Measurements from ENCODE around the gene CST7. TPM values are rescaled to one million over a fixed set of nuclear protein-coding genes. Genes with fewer than 3 reads are reported as not detected.

The CST7 gene
- total RNA-seq, 3 donors from 2014 or later: 21.3 to 49.7 (median 46.9) TPM

GRCh38 chr20:24987244-24987643 lies 38.2 kb downstream of the CST7 start:
- H3K27me3 Mint-ChIP-seq (ENCODE audit: low read depth): no peaks in the 10 kb centered on the region
- H3K36me3 Mint-ChIP-seq (ENCODE audit: insufficient read depth): peaks cover 34% of the 10 kb centered on the region
- H3K9me3 Mint-ChIP-seq: no peaks in the 10 kb centered on the region
- ATAC-seq (peak; percentile 60 to 63), DNase-seq (no peak)
- H3K4me3 Mint-ChIP-seq: no peak overlapping the region
- peaks cover 82% of the 10 kb centered on the region for H3K4me1 Mint-ChIP-seq (ENCODE audit: low read depth)

- H3K36me3 Mint-ChIP-seq (ENCODE audit: insufficient read depth): peaks cover 25% of the 10 kb centered on the region
- peak overlapping the region; percentile 13 for H3K4me3 Mint-ChIP-seq
- peaks cover 77% of the 10 kb centered on the region for H3K4me1 Mint-ChIP-seq (ENCODE audit: low read depth)
These were observed 39.1 kb downstream of the CST7 start for GRCh38 chr20:24987873-24988835.

DNA sequence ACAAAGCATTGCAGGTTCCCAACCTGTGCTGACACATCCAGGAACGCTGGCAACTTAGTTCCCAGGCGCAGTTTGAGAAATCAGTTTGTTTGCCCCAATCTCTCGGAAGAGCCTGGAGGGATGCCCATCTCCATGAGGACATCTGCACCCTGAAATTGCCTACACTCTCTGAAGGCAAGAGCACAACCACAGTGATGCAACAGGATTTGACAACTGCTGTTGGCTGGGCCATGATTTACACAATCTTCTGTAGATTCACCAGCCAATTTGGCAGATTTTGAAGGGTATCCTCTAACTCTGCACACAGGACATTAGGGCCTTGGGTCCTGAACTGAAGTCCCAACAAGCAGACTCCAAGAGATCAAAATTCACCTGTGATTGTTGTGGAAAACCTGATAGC lies 40.1 kb downstream of the CST7 start:
- Mint-ChIP-seq H3K9me3 (no peaks in the 10 kb centered on the region), H3K4me1 (ENCODE audit: low read depth) (peaks cover 84% of the 10 kb centered on the region), H3K36me3 (ENCODE audit: insufficient read depth) (peaks cover 19% of the 10 kb centered on the region), H3K27me3 (ENCODE audit: low read depth) (no peaks in the 10 kb centered on the region), H3K4me3 (peak overlapping the region; percentile 31)
- DNase-seq (no peak), ATAC-seq (no peak)

More at GRCh38 chr20:24987873-24988835, 39.1 kb downstream of the CST7 start:
- ATAC-seq (no peak), DNase-seq (no peak)
- Mint-ChIP-seq H3K9me3 (no peaks in the 10 kb centered on the region), H3K27me3 (ENCODE audit: low read depth) (no peaks in the 10 kb centered on the region)

DNA sequence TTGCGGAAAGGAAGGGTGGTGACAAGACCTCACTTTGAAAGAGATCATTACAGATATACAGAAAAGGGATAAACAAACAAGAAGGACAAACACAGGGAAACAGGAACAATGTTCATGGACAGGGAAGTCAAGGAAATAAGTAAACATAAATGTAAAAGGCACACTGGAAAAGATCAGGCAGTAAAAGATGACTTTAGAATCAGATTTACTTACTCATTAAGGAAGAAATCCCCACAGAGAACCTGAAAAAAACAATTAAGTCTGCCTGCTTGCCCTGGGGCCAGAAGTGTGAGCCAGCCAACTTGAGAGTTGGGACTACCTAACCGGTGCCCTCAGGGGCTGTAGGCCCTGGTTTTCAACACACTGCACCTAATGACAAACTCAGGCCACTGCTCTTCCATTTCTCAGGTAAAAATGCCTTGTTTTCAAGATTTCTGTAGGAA lies 41.8 kb downstream of the CST7 start:
- Mint-ChIP-seq H3K4me1 (ENCODE audit: low read depth) (peaks cover 77% of the 10 kb centered on the region), H3K9me3 (no peaks in the 10 kb centered on the region), H3K27me3 (ENCODE audit: low read depth) (no peaks in the 10 kb centered on the region), H3K36me3 (ENCODE audit: insufficient read depth) (peaks cover 14% of the 10 kb centered on the region), H3K4me3 (peak overlapping the region; percentile 91)
- DNase-seq: no peak
- ATAC-seq: no peak

GRCh38 chr20:24991897-24992486 lies 42.9 kb downstream of the CST7 start:
- ATAC-seq (peak; percentile 17 to 18), DNase-seq (no peak)
- peaks cover 10% of the 10 kb centered on the region for H3K36me3 Mint-ChIP-seq (ENCODE audit: insufficient read depth)
- H3K27me3 Mint-ChIP-seq (ENCODE audit: low read depth): no peaks in the 10 kb centered on the region
- H3K4me1 Mint-ChIP-seq (ENCODE audit: low read depth): peaks cover 66% of the 10 kb centered on the region
- peak overlapping the region; percentile 91 for H3K4me3 Mint-ChIP-seq
- H3K9me3 Mint-ChIP-seq: no peaks in the 10 kb centered on the region

GRCh38 chr20:24992487-24993205 lies 43.6 kb downstream of the CST7 start, which contains the start of gene APMAP:
APMAP (minus strand) TSS chr20:24992751; CDS start chr20:24992688, 63 bp downstream.
- DNase-seq: peak; percentile 96
- Mint-ChIP-seq H3K4me1 (ENCODE audit: low read depth) (peaks cover 59% of the 10 kb centered on the region), H3K27me3 (ENCODE audit: low read depth) (no peaks in the 10 kb centered on the region)

GRCh38 chr20:24993337-24994185 lies 44.5 kb downstream of the CST7 start:
- no peaks in the 10 kb centered on the region for H3K27me3 Mint-ChIP-seq (ENCODE audit: low read depth)
- H3K9me3 Mint-ChIP-seq: no peaks in the 10 kb centered on the region
- peaks cover 10% of the 10 kb centered on the region for H3K36me3 Mint-ChIP-seq (ENCODE audit: insufficient read depth)
- no peak for ATAC-seq
- H3K4me1 Mint-ChIP-seq (ENCODE audit: low read depth): peaks cover 50% of the 10 kb centered on the region
- no peak for DNase-seq
- peak overlapping the region; percentile 91 for H3K4me3 Mint-ChIP-seq

More at GRCh38 chr20:24992487-24993205, 43.6 kb downstream of the CST7 start, which contains the start of gene APMAP:
- ATAC-seq: peak; percentile 95 to 97
- peaks cover 10% of the 10 kb centered on the region for H3K36me3 Mint-ChIP-seq (ENCODE audit: insufficient read depth)
- H3K4me3 Mint-ChIP-seq: peak within 1 kb of the TSS; percentile 91
- H3K9me3 Mint-ChIP-seq: no peaks in the 10 kb centered on the region

GRCh38 chr20:24994186-24994465 lies 45.1 kb downstream of the CST7 start:
- H3K9me3 Mint-ChIP-seq: no peaks in the 10 kb centered on the region
- H3K27me3 Mint-ChIP-seq (ENCODE audit: low read depth): no peaks in the 10 kb centered on the region
- H3K36me3 Mint-ChIP-seq (ENCODE audit: insufficient read depth): peaks cover 8% of the 10 kb centered on the region
- ATAC-seq: no peak
- DNase-seq: no peak
- H3K4me1 Mint-ChIP-seq (ENCODE audit: low read depth): peaks cover 45% of the 10 kb centered on the region
- H3K4me3 Mint-ChIP-seq: peak overlapping the region; percentile 48

DNA sequence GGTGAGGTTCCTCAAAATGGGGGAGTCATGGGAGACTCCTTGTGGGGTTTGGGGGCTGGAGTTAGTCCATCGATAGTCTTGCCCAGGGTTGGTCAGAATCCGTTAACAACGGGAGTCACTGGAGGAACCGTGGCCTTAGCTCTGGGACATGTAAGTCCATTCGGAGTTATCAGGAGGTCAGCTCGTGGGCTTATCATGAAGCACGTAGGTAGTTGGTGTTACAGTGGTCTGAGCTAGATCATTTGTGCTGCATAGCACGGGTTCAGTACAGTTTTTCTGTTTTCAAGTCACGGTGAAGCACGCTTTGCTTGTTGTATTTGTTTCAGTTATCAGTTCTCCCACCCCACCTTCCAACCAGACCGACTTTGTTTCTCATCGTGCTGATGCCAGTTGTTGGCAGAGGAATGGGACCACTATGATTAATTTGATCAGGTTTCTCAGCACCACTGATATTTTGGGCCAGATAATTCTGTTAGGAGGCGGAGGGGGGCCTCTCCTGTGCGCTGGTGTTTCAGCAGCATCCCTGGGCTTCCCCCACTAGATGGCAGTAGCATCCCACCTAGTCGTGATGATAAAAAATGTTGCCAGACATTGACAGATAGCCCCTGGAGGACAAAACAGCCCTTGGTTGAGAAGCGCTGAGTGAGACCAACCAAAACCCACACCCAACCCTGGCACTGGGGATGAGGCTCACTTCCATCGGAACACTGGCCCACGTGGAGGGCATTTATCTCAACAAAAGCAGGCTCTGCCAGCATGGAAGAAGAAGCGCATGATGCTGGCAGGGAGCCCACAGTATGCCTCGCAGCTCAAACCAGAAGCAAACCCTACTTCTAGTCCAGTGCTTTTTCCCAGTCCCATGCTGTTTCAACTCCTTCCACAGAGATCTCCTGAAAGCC lies 45.6 kb downstream of the CST7 start:
- no peaks in the 10 kb centered on the region for H3K9me3 Mint-ChIP-seq
- H3K4me1 Mint-ChIP-seq (ENCODE audit: low read depth): peaks cover 39% of the 10 kb centered on the region
- H3K36me3 Mint-ChIP-seq (ENCODE audit: insufficient read depth): peaks cover 6% of the 10 kb centered on the region
- ATAC-seq (peak; percentile 30 to 34), DNase-seq (peak; percentile 84)
- peak overlapping the region; percentile 19 for H3K4me3 Mint-ChIP-seq
- H3K27me3 Mint-ChIP-seq (ENCODE audit: low read depth): no peaks in the 10 kb centered on the region

GRCh38 chr20:24995741-24996448 lies 46.8 kb downstream of the CST7 start:
- Mint-ChIP-seq H3K9me3 (no peaks in the 10 kb centered on the region), H3K36me3 (ENCODE audit: insufficient read depth) (no peaks in the 10 kb centered on the region), H3K4me3 (no peak overlapping the region), H3K4me1 (ENCODE audit: low read depth) (peaks cover 33% of the 10 kb centered on the region), H3K27me3 (ENCODE audit: low read depth) (no peaks in the 10 kb centered on the region)
- no peak for DNase-seq
- ATAC-seq: no peak

- no peak for ATAC-seq
- H3K4me3 Mint-ChIP-seq: no peak overlapping the region
- peaks cover under 1% of the 10 kb centered on the region for H3K36me3 Mint-ChIP-seq (ENCODE audit: insufficient read depth)
- peaks cover 25% of the 10 kb centered on the region for H3K4me1 Mint-ChIP-seq (ENCODE audit: low read depth)
- DNase-seq: no peak
- no peaks in the 10 kb centered on the region for H3K27me3 Mint-ChIP-seq (ENCODE audit: low read depth)
- no peaks in the 10 kb centered on the region for H3K9me3 Mint-ChIP-seq
These were observed 47.6 kb downstream of the CST7 start for GRCh38 chr20:24996449-24997377.

DNA sequence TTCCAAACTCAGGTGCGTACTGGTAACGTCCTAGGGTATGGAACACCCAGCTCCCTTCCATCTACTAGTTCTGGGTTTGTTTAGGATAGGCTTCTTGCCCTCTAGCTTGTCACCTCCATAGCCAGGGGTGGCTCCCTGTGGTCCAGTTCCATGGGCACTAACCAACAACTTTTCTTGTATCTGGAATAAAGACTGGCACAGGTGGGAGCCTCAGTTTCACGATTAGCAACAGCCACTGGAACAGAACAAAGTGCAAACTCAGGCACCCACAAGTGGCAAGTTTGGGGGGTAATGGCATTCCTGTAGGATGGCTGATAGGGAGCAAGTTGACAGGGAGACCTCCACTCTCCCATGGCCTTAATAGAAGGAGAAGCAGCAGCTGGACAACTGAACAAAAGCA lies 49.1 kb downstream of the CST7 start:
- peaks cover 25% of the 10 kb centered on the region for H3K4me1 Mint-ChIP-seq (ENCODE audit: low read depth)
- DNase-seq (no peak), ATAC-seq (no peak)
- no peaks in the 10 kb centered on the region for H3K9me3 Mint-ChIP-seq
- peaks cover 9% of the 10 kb centered on the region for H3K36me3 Mint-ChIP-seq (ENCODE audit: insufficient read depth)
- no peaks in the 10 kb centered on the region for H3K27me3 Mint-ChIP-seq (ENCODE audit: low read depth)
- no peak overlapping the region for H3K4me3 Mint-ChIP-seq

Data from activated T-cell treated with anti-CD3 and anti-CD28 coated beads, Interleukin-2, amount 50 U/mL, for 4 hours (primary cell).